Measurements from ENCODE around the gene ZHX3. TPM values are rescaled to one million over a fixed set of nuclear protein-coding genes. Genes with fewer than 3 reads are reported as not detected.

The ZHX3 gene
- total RNA-seq, 1 experiment from 2014 or later: 24.6 TPM

DNA sequence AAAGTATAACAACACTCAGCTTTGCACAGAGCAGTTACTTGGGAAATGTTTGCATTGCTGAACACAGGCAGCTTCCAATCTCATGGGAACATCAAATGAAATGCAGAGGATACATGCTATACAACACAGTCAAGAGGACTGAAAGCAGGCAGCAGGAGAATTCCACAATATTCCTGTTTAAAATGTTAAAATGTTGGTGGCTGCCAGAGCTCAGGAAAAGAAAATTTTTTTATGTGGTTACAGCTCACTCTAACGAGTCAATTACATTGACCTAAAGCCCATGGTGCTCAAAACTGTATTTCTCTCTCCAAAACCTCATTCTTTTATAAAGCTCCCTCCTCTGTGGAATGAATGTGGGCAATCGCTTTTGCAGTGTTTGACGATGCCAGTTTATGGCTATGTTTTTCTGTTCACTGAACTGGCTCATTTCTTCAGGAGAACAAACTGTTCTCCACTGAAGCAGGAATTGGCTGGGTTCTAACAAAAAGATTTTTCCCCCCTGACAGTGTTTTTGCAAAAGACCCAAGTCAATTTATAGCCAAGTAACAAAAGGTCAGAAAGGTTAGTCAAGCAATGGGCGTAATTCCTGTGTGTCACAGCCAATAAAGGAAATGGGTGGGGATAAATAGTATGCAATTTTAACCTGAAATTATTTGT, 69.0 kb downstream of the ZHX3 start:
- Histone ChIP-seq H3K9me3 (no peaks in the 10 kb centered on the region), H3K27me3 (replicated peaks; ENCODE audit: control insufficient read depth, insufficient read depth, low read length) (no peaks in the 10 kb centered on the region), H3K4me3 (ENCODE audit: low read depth, low read length) (no peak overlapping the region), H3K4me1 (no peaks in the 10 kb centered on the region), H3K36me3 (ENCODE audit: control insufficient read depth, insufficient read depth, low read length) (no peaks in the 10 kb centered on the region)
- no TSS peak for BruUV-seq (replicated peaks)
- CTCF ChIA-PET: interaction anchor here (0.7 to 1.0 kb wide), 3 partner anchors 23 to 92 kb away, joined by 3 to 4 read pairs (median 3); partner anchors contain the start of gene LPIN3
- Mint-ChIP-seq H3K27me3 (ENCODE audit: insufficient read depth, unreplicated experiment) (no peaks in the 10 kb centered on the region), H3K9me3 (ENCODE audit: unreplicated experiment) (no peaks in the 10 kb centered on the region), H3K4me1 (ENCODE audit: low read depth, unreplicated experiment) (no peaks in the 10 kb centered on the region), H3K4me3 (ENCODE audit: unreplicated experiment) (no peak overlapping the region), H3K36me3 (ENCODE audit: insufficient read depth, unreplicated experiment) (no peaks in the 10 kb centered on the region), H3K27ac (ENCODE audit: unreplicated experiment) (no peak overlapping the region)
- TF ChIP-seq, protein P1, sequence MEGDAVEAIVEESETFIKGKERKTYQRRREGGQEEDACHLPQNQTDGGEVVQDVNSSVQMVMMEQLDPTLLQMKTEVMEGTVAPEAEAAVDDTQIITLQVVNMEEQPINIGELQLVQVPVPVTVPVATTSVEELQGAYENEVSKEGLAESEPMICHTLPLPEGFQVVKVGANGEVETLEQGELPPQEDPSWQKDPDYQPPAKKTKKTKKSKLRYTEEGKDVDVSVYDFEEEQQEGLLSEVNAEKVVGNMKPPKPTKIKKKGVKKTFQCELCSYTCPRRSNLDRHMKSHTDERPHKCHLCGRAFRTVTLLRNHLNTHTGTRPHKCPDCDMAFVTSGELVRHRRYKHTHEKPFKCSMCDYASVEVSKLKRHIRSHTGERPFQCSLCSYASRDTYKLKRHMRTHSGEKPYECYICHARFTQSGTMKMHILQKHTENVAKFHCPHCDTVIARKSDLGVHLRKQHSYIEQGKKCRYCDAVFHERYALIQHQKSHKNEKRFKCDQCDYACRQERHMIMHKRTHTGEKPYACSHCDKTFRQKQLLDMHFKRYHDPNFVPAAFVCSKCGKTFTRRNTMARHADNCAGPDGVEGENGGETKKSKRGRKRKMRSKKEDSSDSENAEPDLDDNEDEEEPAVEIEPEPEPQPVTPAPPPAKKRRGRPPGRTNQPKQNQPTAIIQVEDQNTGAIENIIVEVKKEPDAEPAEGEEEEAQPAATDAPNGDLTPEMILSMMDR (IDR thresholded peaks at IDR 0.05; ENCODE audit: insufficient read depth in 1 of 2, low read depth in 1 of 2, low read length in 1 of 2, severe bottlenecking in 1 of 2, unreplicated experiment in 1 of 2): no peak
- intact Hi-C loops (cut with micrococcal nuclease; ENCODE audit: unreplicated experiment): loop anchor here (1.0 to 2.0 kb wide), 2 partner anchors 68 to 92 kb away; partner anchors contain the start of genes LPIN3 and ZHX3
- DNase-seq: no peak
- POLR2A ChIA-PET: interaction anchor here (1.2 kb wide), 1 partner anchor 92 kb away, joined by 3 read pairs; the partner anchor contains the start of gene LPIN3

DNA sequence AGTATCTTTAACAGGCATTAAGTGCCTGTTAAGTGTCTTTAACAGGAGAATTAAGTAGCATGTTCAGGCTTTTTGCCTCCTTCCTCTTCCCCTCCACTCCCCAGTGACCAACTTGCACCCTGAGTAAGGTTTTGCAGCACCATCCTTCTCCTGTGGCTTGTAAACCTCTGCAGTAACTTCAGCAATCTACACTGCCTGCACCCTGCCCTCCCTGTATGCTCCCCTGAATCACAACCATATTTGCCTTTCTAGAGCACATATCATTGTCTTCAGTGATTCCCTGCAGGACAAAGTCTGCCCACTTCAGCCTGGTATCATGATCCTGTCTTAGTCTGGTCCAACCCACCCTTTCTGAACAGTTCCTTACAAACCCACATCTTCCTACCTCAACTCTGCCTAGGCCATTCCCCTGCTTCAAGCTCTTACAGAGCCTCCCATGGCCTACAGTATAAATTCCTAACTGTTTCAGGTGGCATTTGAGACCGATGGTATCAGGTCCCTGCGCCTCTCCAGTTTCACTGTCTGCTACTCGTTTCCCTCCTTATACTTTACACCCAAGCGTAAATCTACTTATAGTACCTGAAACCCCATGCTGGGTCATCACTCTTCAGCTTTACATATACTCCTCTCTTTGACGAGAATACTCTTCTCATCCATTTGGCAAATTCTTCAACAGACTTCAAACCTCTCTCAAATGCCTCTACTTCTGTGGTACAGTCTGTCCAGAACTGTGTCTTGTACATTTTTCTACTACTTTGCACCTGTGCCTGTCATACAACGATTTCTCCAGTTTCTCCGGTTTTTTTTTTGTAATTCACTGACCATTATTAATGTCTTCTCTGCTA, 69.8 kb downstream of the ZHX3 start:
- no peak for DNase-seq
- Histone ChIP-seq H3K4me3 (ENCODE audit: low read depth, low read length) (no peak overlapping the region), H3K4me1 (peaks cover under 1% of the 10 kb centered on the region; the same call in 1 of the 2 replicates), H3K36me3 (ENCODE audit: control insufficient read depth, insufficient read depth, low read length) (no peaks in the 10 kb centered on the region), H3K9me3 (no peaks in the 10 kb centered on the region), H3K27me3 (replicated peaks; ENCODE audit: control insufficient read depth, insufficient read depth, low read length) (no peaks in the 10 kb centered on the region)
- Mint-ChIP-seq H3K4me1 (ENCODE audit: low read depth, unreplicated experiment) (no peaks in the 10 kb centered on the region), H3K27me3 (ENCODE audit: insufficient read depth, unreplicated experiment) (no peaks in the 10 kb centered on the region), H3K27ac (ENCODE audit: unreplicated experiment) (no peak overlapping the region), H3K9me3 (ENCODE audit: unreplicated experiment) (no peaks in the 10 kb centered on the region), H3K4me3 (ENCODE audit: unreplicated experiment) (no peak overlapping the region), H3K36me3 (ENCODE audit: insufficient read depth, unreplicated experiment) (no peaks in the 10 kb centered on the region)
- ChIA-PET CTCF (interaction anchor here (0.7 to 1.0 kb wide), 4 partner anchors 23 to 93 kb away, joined by 3 to 4 read pairs (median 3); partner anchors contain the start of gene LPIN3), POLR2A (interaction anchor here (1.2 kb wide), 1 partner anchor 93 kb away, joined by 3 read pairs; the partner anchor contains the start of gene LPIN3)
- intact Hi-C loops (cut with micrococcal nuclease; ENCODE audit: unreplicated experiment): loop anchor here (2.0 kb wide), 1 partner anchor 69 kb away; the partner anchor contains the start of gene ZHX3
- no TSS peak for BruUV-seq (replicated peaks)
- TF ChIP-seq, protein P1 (IDR thresholded peaks at IDR 0.05; ENCODE audit: insufficient read depth in 1 of 2, low read depth in 1 of 2, low read length in 1 of 2, severe bottlenecking in 1 of 2, unreplicated experiment in 1 of 2): no peak

DNA sequence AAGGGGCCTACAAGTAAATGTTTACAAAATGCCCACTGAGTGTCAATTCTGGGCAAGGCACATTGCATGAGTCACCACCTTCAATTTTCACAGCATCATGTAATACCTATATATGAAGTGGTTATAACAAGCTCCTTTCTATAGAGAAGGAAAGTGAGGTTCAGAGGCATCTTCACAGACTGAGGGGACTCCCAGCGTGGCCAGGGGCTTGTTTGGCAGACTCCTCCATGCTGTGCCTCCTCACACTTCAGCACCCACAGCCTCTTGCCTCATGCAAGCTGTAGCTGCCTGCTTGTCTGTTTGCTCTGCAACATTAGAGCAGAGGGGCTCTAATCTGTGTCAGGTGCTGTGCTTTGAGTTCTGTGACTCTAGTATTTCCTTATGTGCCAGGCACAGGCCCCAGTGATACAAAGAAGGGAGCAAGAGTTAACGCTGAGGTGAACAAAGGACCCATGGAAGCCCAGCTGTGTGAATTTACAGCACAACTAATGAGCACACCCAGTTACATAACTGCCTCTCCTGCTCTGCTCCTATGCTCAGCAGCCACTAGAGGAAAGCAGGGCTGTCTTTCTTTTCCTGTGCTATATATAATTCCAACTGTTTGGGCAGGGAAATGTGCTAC, 72.3 kb downstream of the ZHX3 start:
- Mint-ChIP-seq H3K4me3 (ENCODE audit: unreplicated experiment) (no peak overlapping the region), H3K27ac (ENCODE audit: unreplicated experiment) (no peak overlapping the region), H3K36me3 (ENCODE audit: insufficient read depth, unreplicated experiment) (no peaks in the 10 kb centered on the region), H3K27me3 (ENCODE audit: insufficient read depth, unreplicated experiment) (no peaks in the 10 kb centered on the region), H3K4me1 (ENCODE audit: low read depth, unreplicated experiment) (peaks cover 7% of the 10 kb centered on the region), H3K9me3 (ENCODE audit: unreplicated experiment) (no peaks in the 10 kb centered on the region)
- Histone ChIP-seq H3K9me3 (no peaks in the 10 kb centered on the region), H3K4me3 (ENCODE audit: low read depth, low read length) (no peak overlapping the region), H3K4me1 (peaks cover 9% of the 10 kb centered on the region), H3K27me3 (replicated peaks; ENCODE audit: control insufficient read depth, insufficient read depth, low read length) (no peaks in the 10 kb centered on the region), H3K36me3 (ENCODE audit: control insufficient read depth, insufficient read depth, low read length) (no peaks in the 10 kb centered on the region)
- TF ChIP-seq, protein P1 (IDR thresholded peaks at IDR 0.05; ENCODE audit: insufficient read depth in 1 of 2, low read depth in 1 of 2, low read length in 1 of 2, severe bottlenecking in 1 of 2, unreplicated experiment in 1 of 2): no peak
- DNase-seq: no peak
- intact Hi-C loops (cut with micrococcal nuclease; ENCODE audit: unreplicated experiment): no loop called here
- BruUV-seq (replicated peaks): no TSS peak
- ChIA-PET CTCF (interaction anchor here (1.0 kb wide), 1 partner anchor 95 kb away, joined by 13 read pairs; the partner anchor contains the start of gene LPIN3), POLR2A (no interaction called here)
